DMS79 treated with DMSO at 0.1 percent for 48 hours (cell line): ENCODE results near the gene CBFA2T2.
"Not testable (repeated sequence)": the region's sequence is repeated elsewhere in the genome, so short reads cannot be mapped to it uniquely, and the experiment has no call there.

Source experiments
- DNase-seq: peaks from one replicate; lab custom pipeline; 2025; lab: John Stamatoyannopoulos, UW

The CBFA2T2 gene

GRCh38 chr20:33507461-33507860 lies 17.6 kb downstream of the CBFA2T2 start:
- DNase-seq = no peak

DNA sequence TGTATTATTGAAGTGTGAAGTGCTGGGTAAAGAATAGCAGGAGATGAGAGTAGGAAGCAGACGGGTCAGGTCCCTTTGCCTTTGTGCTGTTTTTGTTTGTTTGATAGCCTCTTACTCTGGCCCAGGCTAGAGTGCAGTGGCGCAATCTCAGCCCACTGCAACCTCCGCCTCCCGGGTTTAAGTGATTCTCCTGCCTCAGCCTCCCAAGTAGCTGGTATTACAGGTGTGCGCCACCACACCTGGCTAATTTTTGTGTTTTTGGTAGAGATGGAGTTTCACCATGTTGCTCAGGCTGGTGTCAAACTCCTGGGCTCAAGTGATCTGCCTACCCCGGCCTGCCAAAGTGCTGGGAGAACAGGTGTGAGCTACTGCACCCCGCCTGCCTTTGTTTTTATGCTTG lies 18.1 kb downstream of the CBFA2T2 start:
- not testable (repeated sequence) for DNase-seq

DNA sequence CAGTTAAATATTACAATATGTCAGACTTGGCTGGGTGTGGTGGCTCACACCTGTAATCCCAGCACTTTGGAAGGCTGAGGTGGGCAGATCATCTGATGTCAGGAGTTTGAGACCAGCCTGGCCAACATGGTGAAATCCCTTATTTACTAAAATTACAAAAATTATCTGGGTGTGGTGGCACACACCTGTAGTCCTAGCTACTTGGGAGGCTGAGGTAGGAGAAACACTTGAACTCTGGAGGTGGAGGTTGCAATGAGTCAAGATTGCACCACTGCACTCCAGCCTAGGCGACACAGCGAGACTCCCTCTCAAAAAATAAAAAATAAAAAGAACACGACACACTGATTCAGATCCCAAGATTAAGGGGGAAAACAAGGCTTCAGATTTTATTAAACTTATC lies 19.2 kb downstream of the CBFA2T2 start:
- not testable (repeated sequence) for DNase-seq

DNA sequence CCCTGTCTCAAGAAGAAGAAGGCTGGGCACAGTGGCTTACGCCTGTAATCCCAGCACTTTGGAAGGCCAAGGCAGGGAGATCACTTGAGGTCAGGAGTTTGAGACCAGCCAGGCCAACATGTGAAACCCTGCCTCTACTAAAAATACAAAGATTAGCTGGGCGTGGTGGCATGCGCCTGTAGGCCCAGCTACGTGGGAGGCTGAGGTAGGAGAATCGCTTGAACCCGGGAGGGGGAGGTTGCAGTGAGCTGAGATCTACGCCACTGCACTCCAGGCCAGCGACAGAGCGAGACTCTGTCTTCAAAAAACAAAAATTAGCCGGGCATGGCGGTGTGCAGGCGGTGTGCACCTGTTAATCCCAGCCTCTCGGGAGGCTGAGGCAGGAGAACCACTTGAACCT lies 22.0 kb downstream of the CBFA2T2 start:
- DNase-seq = not testable (repeated sequence)

DNA sequence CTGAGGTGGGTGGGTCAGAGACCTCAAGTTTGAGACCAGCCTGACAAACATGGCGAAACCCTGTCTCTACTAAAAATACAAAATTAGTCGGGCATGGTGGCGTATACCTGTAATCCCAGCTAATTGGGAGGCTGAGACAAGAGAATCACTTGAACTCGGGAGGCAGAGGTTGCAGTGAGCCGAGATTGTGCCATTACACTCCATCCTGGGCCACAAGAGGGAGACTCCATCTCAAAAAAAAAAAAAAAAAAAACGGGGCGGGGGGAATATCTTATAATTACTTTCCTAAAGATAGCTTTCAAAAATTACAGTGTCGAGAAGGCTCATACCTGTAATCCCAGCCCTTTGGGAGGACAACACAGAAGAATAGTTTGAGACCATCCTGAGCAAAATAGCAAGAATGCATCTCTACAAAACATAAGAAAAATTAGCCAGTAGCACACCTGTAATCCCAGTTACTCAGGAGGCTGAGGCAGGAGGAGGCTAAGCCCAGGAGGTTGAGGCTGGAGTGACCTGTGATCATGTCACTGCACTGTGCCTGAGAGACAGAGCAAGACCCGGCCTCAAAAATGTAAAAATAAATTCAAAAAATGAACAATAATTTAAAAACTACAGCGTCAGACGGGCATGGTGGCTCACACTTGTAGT lies 25.8 kb downstream of the CBFA2T2 start:
- DNase-seq = no peak

DNA sequence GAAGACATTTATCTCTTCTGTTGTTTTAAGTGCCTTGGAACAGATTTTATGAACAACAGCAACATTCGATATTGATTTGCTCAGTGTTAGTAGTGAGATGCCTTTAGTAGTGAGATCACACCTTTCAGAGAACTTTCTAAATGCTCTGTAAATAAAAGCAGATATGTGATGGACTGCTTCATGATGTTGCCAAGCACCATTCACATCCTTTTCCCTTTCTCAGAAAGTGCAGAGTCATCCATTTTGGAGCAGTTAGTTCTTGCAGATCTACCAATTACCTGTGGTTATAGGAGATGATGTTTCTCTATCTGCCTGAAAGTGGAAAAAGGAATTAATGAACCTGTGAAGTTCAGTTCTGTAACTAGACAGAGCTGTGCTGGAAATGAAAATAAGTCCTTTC lies 27.0 kb downstream of the CBFA2T2 start:
- no peak for DNase-seq

DNA sequence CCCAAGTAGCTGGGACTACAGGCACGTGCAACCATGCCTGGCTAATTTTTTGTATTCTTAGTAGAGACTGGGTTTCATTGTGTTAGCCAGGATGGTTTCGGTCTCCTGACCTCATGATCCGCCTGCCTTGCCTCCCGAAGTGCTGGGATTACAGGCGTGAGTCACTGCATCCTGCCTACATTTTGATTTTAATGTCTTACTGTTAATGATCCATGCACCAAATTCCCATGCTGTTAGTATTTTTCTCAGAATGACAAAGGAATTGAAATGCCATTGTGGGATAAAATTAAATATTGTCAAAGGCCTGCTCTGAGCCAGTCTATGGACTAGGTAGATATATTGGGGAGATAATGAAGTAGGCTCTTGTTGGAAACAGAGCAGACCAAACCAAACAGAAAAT lies 28.2 kb downstream of the CBFA2T2 start:
- DNase-seq = no peak

GRCh38 chr20:33521461-33521860 lies 31.6 kb downstream of the CBFA2T2 start:
- DNase-seq = peak; percentile 81

- no peak for DNase-seq
Observed at GRCh38 chr20:33522256-33522820, 32.4 kb downstream of the CBFA2T2 start.

GRCh38 chr20:33524261-33524660 lies 34.4 kb downstream of the CBFA2T2 start:
- no peak for DNase-seq

GRCh38 chr20:33526769-33527168 lies 36.9 kb downstream of the CBFA2T2 start:
- DNase-seq = no peak

GRCh38 chr20:33531047-33531877 lies 41.4 kb downstream of the CBFA2T2 start:
- no peak for DNase-seq

- no peak for DNase-seq
Observed at GRCh38 chr20:33531885-33532284, 42.0 kb downstream of the CBFA2T2 start.

DNA sequence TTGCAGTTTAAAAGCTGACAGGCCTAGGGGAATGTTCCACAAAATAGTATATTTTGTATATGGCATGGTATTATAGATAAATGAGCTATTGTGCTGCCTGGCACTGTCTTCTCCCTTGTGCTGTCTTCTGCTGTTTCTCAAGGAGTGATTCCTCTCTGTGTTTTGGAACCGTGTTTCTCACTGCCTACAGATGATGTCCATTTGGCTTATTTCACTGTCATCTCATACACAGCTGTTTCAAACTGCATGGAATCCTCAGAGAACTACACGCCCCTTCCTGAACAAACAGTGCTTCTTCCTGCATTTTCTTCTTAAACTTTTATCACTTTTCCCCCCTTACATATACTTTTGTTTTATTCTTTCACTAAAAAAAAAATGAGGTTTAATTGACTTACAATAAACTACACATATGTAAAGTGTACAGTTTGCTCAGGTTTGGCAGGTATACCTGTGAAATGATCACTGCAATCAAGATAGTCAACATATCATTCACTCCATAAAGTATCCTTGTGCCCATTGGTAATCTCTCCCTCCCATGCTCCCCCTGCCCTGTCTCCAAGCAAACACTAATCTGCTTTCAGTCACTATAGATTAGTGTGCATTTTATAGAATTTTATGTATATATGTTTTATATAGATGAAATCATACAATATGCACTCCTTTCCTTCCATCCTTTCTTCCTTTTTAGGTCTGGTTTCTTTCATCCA lies 43.0 kb downstream of the CBFA2T2 start:
- no peak for DNase-seq

- not testable (repeated sequence) for DNase-seq
Observed at GRCh38 chr20:33535717-33536116, 45.8 kb downstream of the CBFA2T2 start.

GRCh38 chr20:33537608-33538007 lies 47.7 kb downstream of the CBFA2T2 start:
- no peak for DNase-seq

DNA sequence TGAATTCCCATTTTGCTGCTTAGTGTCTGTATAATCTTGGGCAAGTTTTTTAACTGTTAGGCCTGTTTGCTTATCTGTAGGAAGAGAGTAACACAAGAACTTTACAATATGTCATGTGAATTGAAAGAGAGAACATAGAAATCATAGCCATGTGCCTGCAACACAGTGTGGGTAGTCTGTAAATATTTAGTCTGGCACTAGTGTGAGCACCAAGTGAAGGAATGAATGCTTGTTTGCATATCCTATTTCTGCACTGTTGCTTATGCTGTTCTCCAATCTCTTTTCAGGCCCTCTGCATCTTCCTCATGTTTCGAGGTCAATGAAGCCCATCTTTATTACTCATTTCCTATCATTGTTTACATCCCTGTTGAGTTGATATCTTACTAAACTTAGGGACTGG lies 49.2 kb downstream of the CBFA2T2 start:
- no peak for DNase-seq

- no peak for DNase-seq
Observed at GRCh38 chr20:33540427-33540826, 50.5 kb downstream of the CBFA2T2 start.

GRCh38 chr20:33541074-33541473 lies 51.2 kb downstream of the CBFA2T2 start:
- DNase-seq = no peak

DNA sequence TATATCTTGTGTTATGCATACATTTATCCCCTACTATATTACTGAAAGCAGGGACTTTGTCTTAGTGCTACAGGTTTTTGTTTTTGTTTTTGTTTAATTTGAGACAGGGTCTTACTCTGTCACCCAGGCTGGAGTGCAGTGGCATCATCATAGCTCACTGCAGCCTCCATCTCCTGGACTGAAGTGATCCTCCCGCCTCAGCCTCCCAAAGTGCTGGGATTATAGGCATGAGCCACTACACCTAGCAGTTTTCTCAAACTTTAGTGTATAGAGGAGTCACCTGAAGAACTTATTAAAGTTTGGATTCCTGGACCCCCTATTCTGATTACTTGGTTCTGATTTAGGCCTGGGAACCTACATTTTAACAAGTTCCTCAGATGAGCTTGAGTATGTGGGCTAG lies 51.9 kb downstream of the CBFA2T2 start:
- DNase-seq = no peak

DNA sequence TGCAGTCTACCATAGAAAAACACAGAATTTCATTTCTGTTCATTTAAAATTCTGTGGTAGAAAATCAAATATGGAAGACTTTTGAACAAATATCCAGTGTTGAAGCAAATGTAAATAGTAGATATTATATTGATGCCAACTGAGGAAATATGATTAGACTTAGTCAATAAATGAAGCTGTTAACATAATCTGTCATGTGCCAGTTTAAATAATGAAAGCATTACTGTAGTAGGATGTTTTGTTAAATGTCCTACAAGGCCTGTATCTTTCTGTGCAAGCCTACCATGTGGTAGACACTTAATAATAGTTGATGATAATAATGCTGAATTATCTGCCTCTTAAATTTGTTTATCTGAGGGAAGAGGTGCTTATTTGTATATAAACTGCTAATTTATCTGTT lies 55.9 kb downstream of the CBFA2T2 start:
- no peak for DNase-seq

GRCh38 chr20:33549229-33549999 lies 59.5 kb downstream of the CBFA2T2 start:
- DNase-seq = no peak
